GM21717 (cell line): ENCODE measurements around the gene AKAP13.

ENCODE experiments used
- ATAC-seq: cut with Tn5 transposase; IDR thresholded peaks from one replicate; pipeline ENCODE4 v1.9.1; 2021; ENCODE audit warnings: mild to moderate bottlenecking, moderate library complexity; ENCODE audit not compliant: unreplicated experiment

AKAP13 gene

DNA sequence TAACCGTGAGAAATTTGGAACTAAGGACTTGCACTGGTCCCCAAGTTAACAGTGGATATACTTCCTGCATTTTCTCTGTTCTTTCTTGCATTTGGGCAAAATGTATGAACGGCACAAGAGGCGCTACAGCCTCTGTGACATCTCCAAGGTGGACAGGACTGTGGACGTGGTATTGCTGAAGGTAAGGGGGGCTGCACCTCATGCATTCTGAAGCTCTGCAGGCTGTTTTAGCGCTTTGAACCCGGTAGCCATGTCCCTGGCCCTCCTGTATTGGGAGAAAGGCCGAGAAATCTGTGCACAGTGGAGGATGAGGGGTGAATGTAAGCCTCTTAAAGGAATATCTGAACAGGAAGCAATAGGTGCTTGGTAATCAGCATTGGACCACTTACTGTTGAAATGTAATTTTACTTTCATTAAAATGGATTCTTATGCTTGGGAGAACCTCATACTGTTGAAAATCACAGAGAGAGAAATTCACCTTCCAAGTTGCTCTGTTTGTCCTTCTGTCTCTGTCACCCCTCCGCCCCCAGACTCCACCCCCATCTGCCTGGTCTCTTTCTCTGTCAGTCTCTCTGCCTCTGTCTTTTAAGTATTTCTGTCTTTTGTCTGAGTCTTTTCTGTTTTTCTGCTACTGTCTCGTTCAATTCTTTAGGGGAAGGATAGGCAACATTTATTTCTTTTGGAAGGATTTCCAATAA lies 239.7 kb downstream of the AKAP13 start:
- ATAC-seq = no peak

- ATAC-seq = no peak
These were observed 240.3 kb downstream of the AKAP13 start for GRCh38 chr15:85620690-85621049.

GRCh38 chr15:85621094-85621493 lies 240.7 kb downstream of the AKAP13 start:
- no peak for ATAC-seq

DNA sequence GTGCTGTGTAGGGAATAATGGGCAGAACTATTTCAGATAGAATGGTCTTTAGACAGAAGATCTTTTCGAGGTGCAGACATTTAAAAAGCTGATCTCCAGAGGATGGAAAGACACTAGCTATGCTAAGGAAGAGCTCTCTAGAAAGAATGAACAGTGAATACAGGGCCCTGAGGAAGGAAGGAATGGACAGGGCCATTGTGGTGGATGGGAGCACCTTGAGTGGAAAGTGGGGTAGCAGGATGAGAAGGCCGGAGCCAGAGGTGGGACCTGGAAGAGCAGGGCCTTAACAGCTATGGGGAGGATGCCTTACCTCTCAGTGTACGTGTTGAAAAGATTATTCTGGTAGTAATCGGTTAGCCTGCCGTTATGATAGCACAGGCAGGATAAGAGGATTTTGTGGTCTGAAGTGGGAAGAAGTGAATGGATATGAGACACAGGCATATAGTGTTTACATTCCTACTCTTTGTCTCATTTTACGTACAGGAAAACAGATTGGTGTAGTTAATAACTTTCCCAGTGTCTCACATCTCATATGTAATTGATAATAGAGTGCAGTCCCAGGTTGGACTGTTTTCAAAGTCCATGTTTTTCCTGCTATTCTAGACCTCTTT lies 241.9 kb downstream of the AKAP13 start:
- ATAC-seq = no peak

GRCh38 chr15:85623315-85624049 lies 243.1 kb downstream of the AKAP13 start:
- no peak for ATAC-seq

DNA sequence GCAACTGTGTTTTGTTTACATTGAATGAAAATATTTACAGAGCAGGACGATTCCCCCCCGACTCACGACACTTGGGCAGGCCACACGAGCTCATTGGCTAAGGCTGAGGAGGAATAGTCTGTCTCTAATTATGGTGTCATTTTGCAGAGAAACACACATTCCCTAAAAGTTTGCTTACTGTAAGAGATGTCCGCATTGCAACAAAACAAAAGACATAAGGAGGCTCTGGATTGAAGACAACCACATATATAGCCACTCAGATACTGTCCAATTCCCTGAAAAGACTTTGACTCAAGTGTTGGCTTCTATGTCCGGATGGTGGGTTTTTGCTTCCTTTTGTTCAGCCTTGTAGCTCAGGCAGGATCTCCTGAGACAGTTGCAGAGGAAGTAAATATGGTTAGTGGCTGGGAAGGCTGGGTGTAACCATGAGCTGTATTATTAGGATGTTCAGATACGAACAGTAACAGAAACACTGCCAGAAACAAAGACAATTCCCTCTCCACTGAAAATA lies 243.9 kb downstream of the AKAP13 start:
- ATAC-seq = no peak

- no peak for ATAC-seq
These were observed 244.9 kb downstream of the AKAP13 start for GRCh38 chr15:85625166-85625830.

GRCh38 chr15:85625856-85626255 lies 245.5 kb downstream of the AKAP13 start:
- ATAC-seq = peak; percentile 59

DNA sequence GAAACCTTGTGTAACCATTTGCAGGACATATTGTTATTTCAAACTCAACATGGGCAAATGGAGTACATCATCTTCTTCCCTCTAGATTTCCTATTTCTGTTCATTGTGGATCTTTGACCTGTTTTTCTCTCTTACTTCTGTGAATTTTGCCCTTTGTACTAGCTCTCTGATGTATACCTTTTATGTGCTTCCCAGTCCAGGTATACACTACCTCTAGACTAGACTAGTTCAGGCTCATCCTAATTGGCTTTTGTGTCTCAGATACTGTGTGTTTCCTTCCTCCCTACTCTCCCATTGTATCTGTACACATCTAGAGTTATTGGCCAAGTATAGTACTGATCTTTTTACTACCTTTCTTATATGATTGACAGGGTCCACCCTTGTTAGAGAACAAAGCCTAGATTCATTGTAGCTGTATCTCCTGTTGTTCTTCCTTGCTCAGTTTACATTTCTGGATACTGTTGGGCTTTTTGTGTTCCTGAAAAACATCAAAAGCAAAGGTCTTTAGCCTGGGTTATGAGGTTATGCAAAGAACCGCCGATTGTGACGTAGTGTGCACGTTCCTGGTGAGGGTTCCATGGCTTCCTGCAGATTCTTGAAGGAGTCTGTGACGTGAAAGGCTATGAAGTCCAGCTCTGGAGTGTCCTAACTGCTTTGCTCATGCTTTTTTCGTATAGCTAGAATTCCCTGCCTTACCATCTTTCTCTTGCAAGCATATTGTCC lies 247.0 kb downstream of the AKAP13 start:
- ATAC-seq = no peak

DNA sequence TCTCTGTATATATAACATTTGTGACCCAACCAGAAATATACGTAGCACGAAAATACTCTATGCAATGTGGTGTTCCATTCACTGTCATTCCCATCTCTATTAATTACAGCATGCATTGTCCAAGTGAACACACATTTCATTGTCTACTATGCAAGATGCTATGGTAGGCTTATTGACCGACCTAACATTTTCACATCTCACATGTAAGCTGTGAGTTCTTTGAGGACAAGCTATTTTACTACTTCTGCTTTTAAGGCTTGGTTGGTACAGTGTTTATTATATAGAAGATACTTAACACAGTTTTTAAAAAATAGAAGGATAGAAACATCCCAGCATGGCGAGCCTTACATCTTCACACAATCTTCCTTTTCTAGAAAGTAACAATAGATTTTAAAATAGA lies 249.9 kb downstream of the AKAP13 start:
- ATAC-seq = no peak

DNA sequence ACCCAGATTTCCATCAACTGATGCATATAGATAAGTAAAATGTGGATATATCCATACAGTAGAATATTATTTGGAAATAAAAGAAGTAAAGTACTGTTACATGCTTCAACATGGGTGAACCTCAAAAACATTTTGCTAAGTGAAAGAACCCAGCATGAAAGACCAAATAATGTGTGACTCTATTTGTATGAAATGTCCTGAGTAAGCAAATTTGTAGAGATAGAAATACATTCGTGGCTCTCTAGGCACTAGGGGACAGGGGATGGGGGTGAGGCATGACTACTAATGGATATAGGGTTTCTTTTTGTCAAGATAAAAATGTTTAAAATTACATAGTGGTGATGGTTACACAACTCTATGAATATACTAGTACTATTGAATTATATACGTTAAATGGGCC lies 250.6 kb downstream of the AKAP13 start:
- ATAC-seq = no peak

- no peak for ATAC-seq
These were observed 251.6 kb downstream of the AKAP13 start for GRCh38 chr15:85632014-85632413.

- ATAC-seq = no peak
These were observed 253.5 kb downstream of the AKAP13 start for GRCh38 chr15:85633859-85634258.

DNA sequence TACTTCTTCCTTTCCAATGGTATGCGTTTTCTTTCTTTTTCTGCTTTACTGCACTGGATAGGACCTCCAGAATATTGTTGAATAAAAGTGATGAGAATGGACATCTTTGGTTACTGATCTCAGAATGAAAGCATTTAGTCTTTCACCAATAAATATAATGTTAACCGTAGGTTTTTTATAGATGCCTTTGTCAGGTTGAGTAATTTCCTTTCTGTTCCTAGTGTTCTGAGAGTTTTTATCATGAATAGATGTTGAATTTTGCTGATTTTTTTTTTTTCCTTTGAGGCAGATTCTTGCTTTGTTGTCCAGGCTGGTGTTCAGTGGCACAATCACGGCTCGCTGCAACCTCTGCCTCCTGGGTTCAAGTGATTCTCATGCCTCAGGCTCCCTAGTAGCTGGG lies 255.9 kb downstream of the AKAP13 start:
- no peak for ATAC-seq

DNA sequence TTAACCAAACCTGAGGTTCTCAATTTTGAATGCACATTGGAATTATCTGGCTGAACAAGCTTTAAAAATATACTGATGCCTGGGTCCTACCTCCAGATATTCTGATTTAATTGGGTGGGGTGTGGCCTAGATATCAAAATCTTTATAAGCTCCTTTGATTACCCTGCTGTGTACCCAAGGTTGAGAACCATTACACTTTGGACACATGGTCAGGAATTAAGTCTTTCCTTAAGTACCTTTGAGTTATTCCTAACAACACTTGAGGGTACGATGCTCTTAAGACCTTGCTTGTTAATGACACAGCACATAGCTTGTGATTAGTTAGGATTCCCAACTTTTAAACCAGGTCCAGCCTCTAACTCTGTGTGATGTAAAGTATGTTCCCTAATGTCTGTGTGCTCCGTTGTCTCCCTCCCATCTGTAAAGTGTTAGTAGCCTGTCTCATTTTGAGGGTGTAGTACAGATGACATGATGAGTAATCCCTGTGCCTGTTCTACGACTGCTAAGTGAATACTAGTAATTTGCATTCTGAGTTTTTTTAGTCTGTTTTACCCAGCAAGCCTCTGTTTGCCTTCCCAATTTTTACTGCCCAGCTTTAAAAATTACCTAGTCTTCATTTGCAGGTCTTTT lies 259.5 kb downstream of the AKAP13 start:
- ATAC-seq = peak; percentile 85

DNA sequence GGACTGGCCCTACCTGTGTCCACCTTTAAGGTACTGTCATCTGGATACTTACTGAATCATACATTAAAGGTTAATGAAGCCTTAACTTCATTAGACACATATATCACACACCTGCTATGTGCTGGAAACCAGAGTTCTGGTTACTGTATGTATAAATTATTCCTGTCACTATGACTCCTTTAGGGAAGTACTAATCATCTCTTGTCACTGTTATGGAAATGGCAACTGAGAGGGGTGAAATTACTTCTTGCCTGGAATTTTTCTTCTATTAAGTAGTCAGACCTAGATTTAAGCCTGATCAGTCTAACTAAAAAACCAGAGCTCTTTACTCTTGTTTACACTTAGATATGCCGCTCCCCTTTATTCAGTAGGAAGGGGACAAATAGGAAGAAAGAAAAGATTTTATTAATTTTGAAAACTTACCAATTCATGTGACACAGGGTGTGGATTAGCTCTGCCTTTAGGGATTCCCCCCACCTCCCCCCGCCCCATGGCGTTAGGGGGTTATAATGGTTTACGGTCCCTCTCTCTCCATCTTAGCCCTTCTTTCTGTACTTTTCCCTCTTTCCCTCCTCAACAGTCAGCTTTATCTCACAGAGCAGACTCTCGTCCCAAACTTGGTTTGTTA lies 261.8 kb downstream of the AKAP13 start:
- no peak for ATAC-seq

- ATAC-seq = no peak
These were observed 262.3 kb downstream of the AKAP13 start for GRCh38 chr15:85642693-85643066.

DNA sequence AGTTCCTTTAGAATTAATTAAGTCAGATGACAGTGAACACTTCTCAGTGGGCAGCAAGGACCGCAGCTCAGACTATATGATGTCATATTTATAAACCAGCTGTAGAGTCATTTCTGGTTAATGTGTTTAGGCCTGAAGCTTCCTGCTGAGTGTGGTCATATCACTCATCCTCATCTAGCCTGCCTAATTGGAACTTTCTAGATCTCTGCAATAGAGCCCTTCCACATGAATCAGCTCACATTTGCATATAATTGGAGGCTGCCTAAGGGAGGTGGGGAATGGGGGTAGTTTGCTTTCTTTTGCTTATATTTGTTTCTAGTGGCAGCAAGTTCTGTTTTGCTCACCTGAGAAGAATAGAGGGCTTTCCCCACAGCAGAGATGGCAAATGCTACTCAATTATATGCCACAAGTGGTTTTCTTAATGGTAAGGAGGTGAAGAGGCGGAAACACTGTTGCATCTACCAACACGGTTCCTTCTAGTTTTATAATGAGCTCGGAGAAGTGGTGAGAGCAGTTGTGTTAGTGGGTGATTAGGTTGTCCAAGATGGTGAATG lies 266.2 kb downstream of the AKAP13 start:
- peak; percentile 79 for ATAC-seq

DNA sequence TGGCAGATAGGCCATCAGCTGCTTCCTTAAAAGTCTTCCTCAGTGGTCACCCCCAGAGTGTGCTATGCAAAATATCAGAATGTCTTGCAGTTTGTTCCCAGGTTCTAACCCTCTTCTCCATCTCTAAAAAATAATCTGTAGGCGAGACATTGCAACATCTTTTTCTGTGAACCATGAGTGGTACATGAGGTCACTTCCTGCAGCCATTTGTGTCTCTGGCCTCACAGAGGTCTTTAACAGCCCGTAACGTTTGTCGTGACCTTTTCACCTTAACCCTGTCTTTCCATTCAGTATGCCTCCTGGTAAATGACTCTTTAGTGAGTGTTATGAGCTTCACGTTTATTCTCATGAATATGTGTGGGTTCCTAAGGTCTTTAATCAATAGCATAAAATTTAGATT lies 269.0 kb downstream of the AKAP13 start:
- no peak for ATAC-seq

DNA sequence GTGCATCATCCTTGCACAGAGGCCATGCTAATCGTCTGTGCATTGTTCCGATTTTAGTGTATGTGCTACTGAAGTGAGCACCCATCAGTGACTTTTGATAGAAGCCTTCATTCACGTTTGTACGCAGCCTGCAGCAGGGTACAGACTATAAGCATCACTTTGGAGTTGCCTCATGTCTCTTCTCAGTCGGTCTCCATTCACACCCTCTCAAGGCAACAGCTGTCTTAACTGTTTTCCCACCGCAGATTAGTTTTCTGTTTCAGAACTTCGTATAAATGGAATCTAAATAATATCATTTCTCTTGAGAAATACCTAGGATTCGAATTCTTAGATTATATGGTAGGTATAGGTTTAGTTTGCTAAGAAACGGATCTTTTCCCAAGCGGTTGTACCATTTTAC lies 271.1 kb downstream of the AKAP13 start:
- ATAC-seq = no peak
